ENCODE data around the gene CFLAR. TPM values are rescaled to one million over a fixed set of nuclear protein-coding genes. Genes with fewer than 3 reads are reported as not detected.
A peak's percentile ranks its signal among the peaks of the same experiment; 100 is the strongest.

CFLAR gene
- total and polyA plus RNA-seq, 2 of the 13 experiments (the other 11 are each of a cell fraction or from before 2014, with no cell fraction given) = 43.8 to 92.1 TPM

- TF ChIP-seq ZNF572 (CRISPR knock-in tag; IDR thresholded peaks at IDR 0.05) = 0 out of 2 replicates have a peak, but pooled peaks have one; percentile 73
- 0 out of 2 replicates have a peak, but pooled peaks have one; percentile 50 for TF ChIP-seq ISL2 (CRISPR knock-in tag; IDR thresholded peaks at IDR 0.05)
- TF ChIP-seq RBAK (CRISPR knock-in tag; IDR thresholded peaks at IDR 0.05) = 0 out of 2 replicates have a peak, but pooled peaks have one; percentile 25
- TF ChIP-seq RBFOX2 (IDR thresholded peaks at IDR 0.05; ENCODE audit: low read depth, low read length) = peak; percentile 59
- TF ChIP-seq ZMYM3 (CRISPR knock-in tag; IDR thresholded peaks at IDR 0.05) = peak; percentile 64; the same call in 1 of the 2 replicates
- TF ChIP-seq RXRA (CRISPR knock-in tag; IDR thresholded peaks at IDR 0.05) = peak; percentile 82
- no peak; the same call in 1 of the 2 replicates for TF ChIP-seq ZNF691 (CRISPR knock-in tag; IDR thresholded peaks at IDR 0.05; ENCODE audit: borderline replicate concordance, low read depth)
- no peak for TF ChIP-seq ZFAT (CRISPR knock-in tag; conservative IDR thresholded peaks at IDR 0.05)
- TF ChIP-seq ZNF124 (CRISPR knock-in tag; IDR thresholded peaks at IDR 0.05) = peak; percentile 69
- TF ChIP-seq ZNF780A (CRISPR knock-in tag; IDR thresholded peaks at IDR 0.05) = peak; percentile 98
- TF ChIP-seq ZNF383 (CRISPR knock-in tag; IDR thresholded peaks at IDR 0.05; ENCODE audit: borderline replicate concordance) = peak; percentile 92
- TF ChIP-seq ZNF619 (CRISPR knock-in tag; IDR thresholded peaks at IDR 0.05) = peak; percentile 98
- peak; percentile 76 for TF ChIP-seq BORCS8-MEF2B (CRISPR knock-in tag; IDR thresholded peaks at IDR 0.05)
- TF ChIP-seq ZC3H4 (CRISPR knock-in tag; IDR thresholded peaks at IDR 0.05; ENCODE audit: borderline replicate concordance) = no peak
- TF ChIP-seq ZBTB43 (CRISPR knock-in tag; conservative IDR thresholded peaks at IDR 0.05) = peak; percentile 44; the same call in 1 of the 2 replicates
- TF ChIP-seq CREM (IDR thresholded peaks at IDR 0.05) = peak; percentile 88
- TF ChIP-seq CREM (CRISPR knock-in tag; IDR thresholded peaks at IDR 0.05) = 0 out of 2 replicates have a peak, but pooled peaks have one; percentile 37
- 0 out of 2 replicates have a peak, but pooled peaks have one; percentile 12 for TF ChIP-seq ZNF564 (CRISPR knock-in tag; IDR thresholded peaks at IDR 0.05)
- TF ChIP-seq ELF4 (CRISPR knock-in tag; IDR thresholded peaks at IDR 0.05; ENCODE audit: borderline replicate concordance) = peak; percentile 0; the same call in 1 of the 2 replicates
- TF ChIP-seq MXD3 (CRISPR knock-in tag; IDR thresholded peaks at IDR 0.05) = 0 out of 2 replicates have a peak, but pooled peaks have one; percentile 59
- TF ChIP-seq BRCA1 (CRISPR knock-in tag; IDR thresholded peaks at IDR 0.05) = no peak
- peak; percentile 18; the same call in 1 of the 2 replicates for TF ChIP-seq ZBTB7A (CRISPR knock-in tag; IDR thresholded peaks at IDR 0.05)
- TF ChIP-seq TERF1 (CRISPR knock-in tag; IDR thresholded peaks at IDR 0.05) = no peak
- no peak for TF ChIP-seq ADNP (CRISPR knock-in tag; IDR thresholded peaks at IDR 0.05)
- no peak; the same call in 1 of the 2 replicates for TF ChIP-seq ZNF121 (CRISPR knock-in tag; IDR thresholded peaks at IDR 0.05)
- peak; percentile 94; the same call in 1 of the 2 replicates for TF ChIP-seq KLF6 (CRISPR knock-in tag; IDR thresholded peaks at IDR 0.05)
- 0 out of 2 replicates have a peak, but pooled peaks have one; percentile 4 for TF ChIP-seq SMC3 (IDR thresholded peaks at IDR 0.05; ENCODE audit: low read length)
Observed at GRCh38 chr2:201071479-201072200, 44.3 kb upstream of the CFLAR start, which contains the start of the genes HYCC2 and NDUFB3 (continued).
